Spinal cord (tissue), 10 donors: Measurements from ENCODE around the gene PADI3. TPM values are rescaled to one million over a fixed set of nuclear protein-coding genes. Genes with fewer than 3 reads are reported as not detected.
"Not testable (repeated sequence)": the region's sequence is repeated elsewhere in the genome, so short reads cannot be mapped to it uniquely, and the experiment has no call there.

Source experiments
- DNase-seq, 6 donors: peaks; one replicate each; pipeline versions ENCODE4 v3.0.0 to v3.0.0-alpha.2; 2013 to 2015; ENCODE audit warnings: low spot score in 6 of 6, low read depth in 4 of 6
- H3K27ac ChIP-seq: one replicate; pipeline ENCODE4 v1.5.1; 2013; ENCODE audit warnings: low read depth, low read length, control low read depth
- H3K27me3 ChIP-seq: one replicate; pipeline ENCODE4 v1.6.1; 2013; ENCODE audit warnings: low read length; ENCODE audit not compliant: control insufficient read depth, insufficient read depth
- H3K36me3 ChIP-seq: one replicate; pipeline ENCODE4 v1.6.1; 2013; ENCODE audit warnings: low read length; ENCODE audit not compliant: control insufficient read depth, insufficient read depth
- H3K4me1 ChIP-seq: one replicate; pipeline ENCODE4 v1.6.1; 2013; ENCODE audit warnings: low read length; ENCODE audit not compliant: control insufficient read depth, insufficient read depth
- H3K4me3 ChIP-seq: one replicate; pipeline ENCODE4 v1.5.1; 2013; ENCODE audit warnings: low read depth, low read length, control low read depth
- H3K9me3 ChIP-seq: one replicate; pipeline ENCODE4 v1.6.1; 2013; ENCODE audit warnings: low read length; ENCODE audit not compliant: control insufficient read depth, insufficient read depth
- WGBS: methylation state at CpG from one replicate; pipeline ENCODE4 v1.1.5; 2013; ENCODE audit warnings: missing lambda C conversion rate; ENCODE audit not compliant: insufficient coverage; 5-methylcytosine and 5-hydroxymethylcytosine counted together
- polyA plus RNA-seq, 2 donors: library from polyadenylated mRNA; unstranded; fragments of 120-200 nt; gene quantifications; one replicate each; pipeline ENCODE4 v1.2.1, GENCODE V29; 2013; ENCODE audit not compliant: insufficient read length in 2 of 2
- total RNA-seq, 2 donors: library from RNA; depleted of rRNA in 1 of 2; stranded (reverse); fragments of 120-200 nt in 1 of 2; fragments of >200 nt in 1 of 2; gene quantifications; one replicate each; pipeline versions ENCODE4 v1.2.3 to v1.2.4, GENCODE V29; 2013 to 2014
- donor health status: healthy.

The PADI3 gene
- total and polyA plus RNA-seq, 4 donors = not detected

GRCh38 chr1:17314491-17314971 is 65.6 kb downstream of the PADI3 start:
- WGBS = 54% methylated on average over 7 of the region's 9 CpGs
- Histone ChIP-seq H3K9me3 (no peaks in the 10 kb centered on the region), H3K4me3 (no peak overlapping the region), H3K27me3 (no peaks in the 10 kb centered on the region), H3K36me3 (no peaks in the 10 kb centered on the region), H3K4me1 (peaks cover 3% of the 10 kb centered on the region), H3K27ac (no peak overlapping the region)
- no peak for DNase-seq

- H3K27ac ChIP-seq = no peak overlapping the region
These were observed 66.7 kb downstream of the PADI3 start for GRCh38 chr1:17315542-17316130.

DNA sequence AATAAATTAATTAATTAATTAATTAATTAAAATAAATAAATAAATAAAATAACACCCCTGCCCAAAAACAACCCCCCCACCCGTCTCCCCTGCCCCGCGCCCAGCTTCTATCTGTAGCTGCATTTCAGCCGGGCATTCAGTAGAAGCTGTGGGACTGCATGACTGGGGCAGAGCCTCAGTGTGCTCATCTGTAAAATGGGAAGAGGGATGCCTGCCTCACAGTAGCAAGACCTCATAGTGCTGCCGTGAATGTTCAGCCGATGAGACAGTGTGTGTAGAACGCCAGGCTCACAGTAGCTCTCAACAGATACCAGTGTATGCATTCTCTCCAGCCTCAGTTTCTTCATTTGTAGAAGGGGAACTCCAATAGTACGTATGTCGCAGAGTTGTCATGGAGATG is 67.8 kb downstream of the PADI3 start:
- Histone ChIP-seq H3K4me1 (no peaks in the 10 kb centered on the region), H3K4me3 (no peak overlapping the region), H3K9me3 (no peaks in the 10 kb centered on the region), H3K27me3 (no peaks in the 10 kb centered on the region), H3K36me3 (no peaks in the 10 kb centered on the region), H3K27ac (no peak overlapping the region)
- WGBS = 100% methylated on average over 4 of the region's 9 CpGs
- DNase-seq = no peak

More at GRCh38 chr1:17315542-17316130, 66.7 kb downstream of the PADI3 start:
- Histone ChIP-seq H3K4me3 (no peak overlapping the region), H3K4me1 (no peaks in the 10 kb centered on the region), H3K9me3 (no peaks in the 10 kb centered on the region), H3K27me3 (no peaks in the 10 kb centered on the region), H3K36me3 (no peaks in the 10 kb centered on the region)
- 38% methylated on average over 5 of the region's 7 CpGs for WGBS
- DNase-seq = no peak

GRCh38 chr1:17318262-17318661 is 69.4 kb downstream of the PADI3 start:
- whole genome bisulfite sequencing = 55% methylated on average over 3 of the region's 6 CpGs
- Histone ChIP-seq H3K27ac (no peak overlapping the region), H3K27me3 (no peaks in the 10 kb centered on the region), H3K4me1 (no peaks in the 10 kb centered on the region), H3K36me3 (no peaks in the 10 kb centered on the region), H3K4me3 (no peak overlapping the region), H3K9me3 (no peaks in the 10 kb centered on the region)
- no peak for DNase-seq

DNA sequence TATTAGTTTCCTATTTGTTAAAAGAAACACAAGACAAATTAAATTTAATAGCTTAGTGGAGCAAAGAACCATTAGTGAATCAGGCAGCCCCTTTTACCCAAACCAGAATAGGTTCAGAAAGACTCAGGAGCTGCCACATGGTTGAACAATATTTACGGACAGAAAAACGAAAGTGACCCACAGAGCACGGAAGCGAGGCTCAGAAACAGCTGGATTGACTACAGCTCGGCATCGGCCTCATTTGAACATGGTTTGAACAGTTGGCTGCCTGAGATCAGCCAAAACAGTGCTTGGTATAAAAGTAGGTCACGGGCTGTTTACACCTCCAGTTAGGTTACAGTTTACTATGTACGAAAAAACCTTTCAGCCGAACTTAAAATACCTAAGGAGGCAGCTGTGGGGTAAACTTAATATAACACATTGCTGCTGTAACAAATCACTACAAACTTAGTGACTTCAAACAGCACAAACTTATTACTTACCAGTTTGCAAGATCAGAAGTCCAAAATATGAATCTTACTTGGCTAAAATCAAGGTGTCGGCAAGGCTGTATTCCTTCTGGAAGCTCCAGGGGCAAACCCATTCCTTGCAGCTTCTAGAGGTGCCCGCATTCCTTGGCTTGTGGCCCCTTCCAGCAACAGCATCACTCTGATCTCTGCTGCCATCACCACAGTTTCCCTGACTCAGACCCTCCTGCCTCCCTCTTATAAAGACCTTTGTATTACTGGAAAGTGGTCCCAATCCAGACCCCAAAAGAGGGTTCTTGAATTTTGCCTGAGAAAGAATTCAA is 70.9 kb downstream of the PADI3 start:
- Histone ChIP-seq H3K4me1 (no peaks in the 10 kb centered on the region), H3K27me3 (no peaks in the 10 kb centered on the region), H3K4me3 (no peak overlapping the region), H3K9me3 (no peaks in the 10 kb centered on the region), H3K27ac (no peak overlapping the region), H3K36me3 (no peaks in the 10 kb centered on the region)
- WGBS = 89% methylated on average over 6 of the region's 11 CpGs
- no peak for DNase-seq

DNA sequence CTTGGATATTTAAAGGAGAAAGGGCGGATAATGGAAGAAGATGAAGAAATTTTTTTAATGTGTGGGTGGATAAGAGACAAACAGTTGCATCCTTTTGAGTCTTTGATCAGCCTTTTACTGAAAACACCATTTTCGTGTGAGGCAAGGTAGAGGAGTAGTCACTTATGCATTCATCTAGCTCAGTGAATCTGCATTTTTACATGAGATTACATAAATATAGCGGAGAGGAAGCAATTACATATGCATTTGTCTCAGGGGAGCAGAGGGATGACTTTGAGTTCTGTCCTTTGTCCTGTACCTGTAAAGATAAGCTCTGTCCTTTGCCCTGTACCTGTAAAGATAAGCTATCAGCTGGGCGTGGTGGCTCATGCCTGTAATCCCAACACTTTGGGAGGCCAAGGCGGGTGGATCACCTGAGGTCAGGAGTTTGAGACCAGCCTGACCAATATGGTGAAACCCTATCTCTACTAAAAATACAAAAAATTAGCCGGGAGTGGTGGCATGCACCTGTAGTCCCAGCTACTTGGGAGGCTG is 73.0 kb downstream of the PADI3 start:
- H3K36me3 ChIP-seq, H3K27me3 ChIP-seq, H3K9me3 ChIP-seq, DNase-seq, H3K27ac ChIP-seq, H3K4me1 ChIP-seq, H3K4me3 ChIP-seq: not testable (repeated sequence)
- WGBS = 80% methylated on average over 1 of the region's 6 CpGs

GRCh38 chr1:17328855-17329254 is 80.0 kb downstream of the PADI3 start:
- no peak for DNase-seq
- Histone ChIP-seq H3K27ac (no peak overlapping the region), H3K36me3 (no peaks in the 10 kb centered on the region), H3K27me3 (no peaks in the 10 kb centered on the region), H3K4me1 (no peaks in the 10 kb centered on the region), H3K4me3 (no peak overlapping the region), H3K9me3 (peaks cover 4% of the 10 kb centered on the region)
- no CpG with 5 or more reads among the region's 5 CpGs for WGBS

DNA sequence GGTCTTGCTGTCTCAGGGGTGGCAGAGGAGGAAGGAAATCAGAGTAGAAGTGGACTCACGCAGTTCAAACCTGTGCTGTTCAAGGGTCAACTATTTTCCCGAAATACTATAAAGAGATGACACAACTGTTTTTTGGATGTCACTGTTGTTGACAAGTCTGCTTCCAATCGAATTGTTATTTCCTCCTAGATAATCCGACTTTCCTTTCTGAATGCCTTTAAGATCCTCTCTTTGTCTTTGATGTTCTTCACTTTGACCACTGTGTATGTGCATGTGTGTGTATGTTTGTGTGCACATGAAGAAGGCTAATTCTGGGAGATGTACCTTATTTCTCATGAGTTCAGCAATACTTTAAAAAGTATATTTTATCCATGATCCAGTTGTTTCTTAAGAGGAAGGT is 80.7 kb downstream of the PADI3 start:
- no peaks in the 10 kb centered on the region for H3K36me3 ChIP-seq
- DNase-seq = no peak
- no peak overlapping the region for H3K27ac ChIP-seq
- 90% methylated on average over 3 of the region's 4 CpGs for WGBS
- peaks cover 4% of the 10 kb centered on the region for H3K9me3 ChIP-seq
- no peaks in the 10 kb centered on the region for H3K4me1 ChIP-seq
- no peak overlapping the region for H3K4me3 ChIP-seq
- H3K27me3 ChIP-seq = no peaks in the 10 kb centered on the region

- Histone ChIP-seq H3K4me3 (no peak overlapping the region), H3K9me3 (peaks cover 4% of the 10 kb centered on the region), H3K36me3 (no peaks in the 10 kb centered on the region), H3K4me1 (no peaks in the 10 kb centered on the region), H3K27ac (no peak overlapping the region), H3K27me3 (no peaks in the 10 kb centered on the region)
- no peak for DNase-seq
- WGBS = 92% methylated on average over 7 of the region's 7 CpGs
These were observed 82.0 kb downstream of the PADI3 start for GRCh38 chr1:17330856-17331255.

GRCh38 chr1:17333081-17333480 is 84.2 kb downstream of the PADI3 start:
- H3K9me3 ChIP-seq = peaks cover 4% of the 10 kb centered on the region
- 95% methylated on average over 8 of the region's 8 CpGs for WGBS
- no peak overlapping the region for H3K27ac ChIP-seq
- peaks cover 3% of the 10 kb centered on the region for H3K27me3 ChIP-seq
- no peaks in the 10 kb centered on the region for H3K36me3 ChIP-seq
- H3K4me3 ChIP-seq = no peak overlapping the region
- H3K4me1 ChIP-seq = no peaks in the 10 kb centered on the region
- no peak for DNase-seq
